Brain microvascular endothelial cell (primary cell): ENCODE data around the gene PRKCB.

Experiments
- DNase-seq: peaks from one replicate; pipeline ENCODE4 v3.0.0-alpha.2; 2020
- H3K27ac ChIP-seq: fragments of 250-450 bp; sonication (Bioruptor Pico); 2 replicates; pipeline ENCODE4 v1.5.1; 2020; ENCODE audit warnings: mild to moderate bottlenecking, moderate library complexity
- H3K27me3 ChIP-seq: fragments of 250-450 bp; sonication (Bioruptor Pico); replicated peaks from 2 replicates; pipeline ENCODE4 v1.5.1; 2020; ENCODE audit warnings: mild to moderate bottlenecking
- H3K36me3 ChIP-seq: fragments of 250-450 bp; sonication (Bioruptor Pico); replicated peaks from 2 replicates; pipeline ENCODE4 v1.5.1; 2020; ENCODE audit warnings: mild to moderate bottlenecking
- H3K4me3 ChIP-seq: 2 replicates; pipeline ENCODE4 v1.5.1; 2011; ENCODE audit warnings: low read depth, mild to moderate bottlenecking, control low read depth, low read length, moderate library complexity
- CTCF ChIP-seq: IDR thresholded peaks from 2 replicates; pipeline ENCODE4 v1.5.1; 2011; ENCODE audit warnings: low read depth, mild to moderate bottlenecking, moderate library complexity, low read length, control low read depth, inconsistent platforms; ENCODE audit errors: missing control alignments
- in situ Hi-C: cut with HindIII; loops from 2 replicates; pipeline ENCODE4 v1.10.0; 2017; ENCODE audit warnings: low sequenced_read_pairs, low pct_ligation_motif_present

PRKCB gene

GRCh38 chr16:24007934-24008333 lies 172.2 kb downstream of the PRKCB start:
- no peaks in the 10 kb centered on the region for H3K27me3 ChIP-seq
- in situ Hi-C loops = no loop called here
- H3K4me3 ChIP-seq = no peak overlapping the region
- no peak overlapping the region for H3K27ac ChIP-seq
- H3K36me3 ChIP-seq = no peaks in the 10 kb centered on the region
- no peak for DNase-seq
- no peak for TF ChIP-seq CTCF

- Histone ChIP-seq H3K27ac (no peak overlapping the region), H3K27me3 (no peaks in the 10 kb centered on the region), H3K4me3 (no peak overlapping the region), H3K36me3 (no peaks in the 10 kb centered on the region)
- DNase-seq = no peak
- in situ Hi-C loops = no loop called here
- TF ChIP-seq CTCF = no peak
Observed at GRCh38 chr16:24009098-24009497, 173.3 kb downstream of the PRKCB start.

GRCh38 chr16:24009955-24010354 lies 174.2 kb downstream of the PRKCB start:
- no peaks in the 10 kb centered on the region for H3K27me3 ChIP-seq
- no peak for DNase-seq
- no peak overlapping the region for H3K27ac ChIP-seq
- H3K36me3 ChIP-seq = no peaks in the 10 kb centered on the region
- no peak overlapping the region for H3K4me3 ChIP-seq
- TF ChIP-seq CTCF = no peak
- in situ Hi-C loops = no loop called here

- Histone ChIP-seq H3K27ac (no peak overlapping the region), H3K27me3 (no peaks in the 10 kb centered on the region), H3K4me3 (no peak overlapping the region), H3K36me3 (no peaks in the 10 kb centered on the region)
- peak; percentile 57 for TF ChIP-seq CTCF
- in situ Hi-C loops = no loop called here
- DNase-seq = peak; percentile 50
Observed at GRCh38 chr16:24010440-24011089, 174.8 kb downstream of the PRKCB start.

- in situ Hi-C loops = no loop called here
- Histone ChIP-seq H3K4me3 (no peak overlapping the region), H3K27ac (no peak overlapping the region), H3K27me3 (no peaks in the 10 kb centered on the region), H3K36me3 (no peaks in the 10 kb centered on the region)
- DNase-seq = no peak
- no peak for TF ChIP-seq CTCF
Observed at GRCh38 chr16:24011237-24011636, 175.5 kb downstream of the PRKCB start.

GRCh38 chr16:24013054-24013636 lies 177.4 kb downstream of the PRKCB start:
- H3K27ac ChIP-seq = no peak overlapping the region
- no peak for DNase-seq
- in situ Hi-C loops = no loop called here
- no peak overlapping the region for H3K4me3 ChIP-seq
- no peaks in the 10 kb centered on the region for H3K27me3 ChIP-seq
- no peak for TF ChIP-seq CTCF
- H3K36me3 ChIP-seq = no peaks in the 10 kb centered on the region
